B cell (primary cell): ENCODE data around the gene DACH1.

ENCODE experiments used
- EZH2 ChIP-seq: IDR thresholded peaks from 2 replicates; pipeline ENCODE4 v1.6.1; 2012; ENCODE audit warnings: borderline replicate concordance, low read depth, mild to moderate bottlenecking, moderate library complexity, low read length; ENCODE audit not compliant: insufficient read depth, poor library complexity, severe bottlenecking
- TF ChIP-seq, protein P1 (sequence below): fragments of 200-600 bp; IDR thresholded peaks from one replicate; pipeline ENCODE4 v1.8.0; 2022; ENCODE audit warnings: antibody characterized with exemption, mild to moderate bottlenecking

- TF ChIP-seq, protein P1, sequence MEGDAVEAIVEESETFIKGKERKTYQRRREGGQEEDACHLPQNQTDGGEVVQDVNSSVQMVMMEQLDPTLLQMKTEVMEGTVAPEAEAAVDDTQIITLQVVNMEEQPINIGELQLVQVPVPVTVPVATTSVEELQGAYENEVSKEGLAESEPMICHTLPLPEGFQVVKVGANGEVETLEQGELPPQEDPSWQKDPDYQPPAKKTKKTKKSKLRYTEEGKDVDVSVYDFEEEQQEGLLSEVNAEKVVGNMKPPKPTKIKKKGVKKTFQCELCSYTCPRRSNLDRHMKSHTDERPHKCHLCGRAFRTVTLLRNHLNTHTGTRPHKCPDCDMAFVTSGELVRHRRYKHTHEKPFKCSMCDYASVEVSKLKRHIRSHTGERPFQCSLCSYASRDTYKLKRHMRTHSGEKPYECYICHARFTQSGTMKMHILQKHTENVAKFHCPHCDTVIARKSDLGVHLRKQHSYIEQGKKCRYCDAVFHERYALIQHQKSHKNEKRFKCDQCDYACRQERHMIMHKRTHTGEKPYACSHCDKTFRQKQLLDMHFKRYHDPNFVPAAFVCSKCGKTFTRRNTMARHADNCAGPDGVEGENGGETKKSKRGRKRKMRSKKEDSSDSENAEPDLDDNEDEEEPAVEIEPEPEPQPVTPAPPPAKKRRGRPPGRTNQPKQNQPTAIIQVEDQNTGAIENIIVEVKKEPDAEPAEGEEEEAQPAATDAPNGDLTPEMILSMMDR: no peak
- TF ChIP-seq EZH2: no peak
Measured at GRCh38 chr13:71830736-71831135, 36.3 kb downstream of the DACH1 start.
